Keratinocyte (primary cell): ENCODE measurements around the gene AIFM2. TPM values are rescaled to one million over a fixed set of nuclear protein-coding genes. Genes with fewer than 3 reads are reported as not detected.

Source experiments
- DNase-seq: peaks from one replicate; pipeline ENCODE4 v3.0.0-alpha.2; 2011; ENCODE audit warnings: low read depth, missing footprints, low spot score
- FAIRE-seq: peaks from 2 replicates; lab custom pipeline; 2011; peaks lifted over from hg19 to GRCh38; lab: Jason Lieb, UNC
- H2AFZ ChIP-seq: 2 replicates; pipeline ENCODE4 v1.6.0; 2012; ENCODE audit warnings: low read length, control low read depth, inconsistent platforms; ENCODE audit not compliant: control insufficient read depth
- H3K27ac ChIP-seq: 2 replicates; pipeline ENCODE4 v1.5.1; 2011; ENCODE audit warnings: low read length; ENCODE audit not compliant: control insufficient read depth, insufficient read depth
- H3K27me3 ChIP-seq: 3 replicates; pipeline ENCODE4 v1.6.0; 2011; ENCODE audit warnings: low read length; ENCODE audit not compliant: control insufficient read depth, insufficient read depth; ENCODE audit errors: extremely low read depth
- H3K36me3 ChIP-seq, 2 experiments: 2 replicates in 1 of 2; 3 replicates in 1 of 2; pipeline ENCODE4 v1.5.1; 2011; ENCODE audit warnings: low read length in 2 of 2, mild to moderate bottlenecking in 1 of 2; ENCODE audit not compliant: control insufficient read depth in 2 of 2, insufficient read depth in 2 of 2; ENCODE audit errors: extremely low read depth in 1 of 2
- H3K4me1 ChIP-seq: 3 replicates; pipeline ENCODE4 v1.5.1; 2011; ENCODE audit warnings: low read length; ENCODE audit not compliant: control insufficient read depth, insufficient read depth; ENCODE audit errors: extremely low read depth
- H3K4me2 ChIP-seq: 3 replicates; pipeline ENCODE4 v1.6.0; 2011; ENCODE audit warnings: low read depth, low read length; ENCODE audit not compliant: control insufficient read depth, insufficient read depth; ENCODE audit errors: extremely low read depth
- H3K4me3 ChIP-seq, 3 experiments: fragments of 200-600 bp in 1 of 3; sonication (generic) in 1 of 3; 2 replicates in 2 of 3; 3 replicates in 1 of 3; pipeline ENCODE4 v1.5.1; 2011 to 2016; ENCODE audit warnings: low read length in 3 of 3, mild to moderate bottlenecking in 3 of 3, control low read depth in 2 of 3, inconsistent platforms in 1 of 3, low read depth in 1 of 3, mixed read lengths in 1 of 3, mixed run types in 1 of 3, moderate library complexity in 1 of 3; ENCODE audit not compliant: control insufficient read depth in 2 of 3, insufficient read depth in 2 of 3; ENCODE audit errors: extremely low read depth in 1 of 3
- H3K79me2 ChIP-seq: 2 replicates; pipeline ENCODE4 v1.6.0; 2012; ENCODE audit warnings: low read length; ENCODE audit not compliant: control insufficient read depth, insufficient read depth
- H3K9ac ChIP-seq: 3 replicates; pipeline ENCODE4 v1.6.0; 2011; ENCODE audit warnings: low read length; ENCODE audit not compliant: control insufficient read depth, insufficient read depth; ENCODE audit errors: extremely low read depth
- H3K9me1 ChIP-seq: 3 replicates; pipeline ENCODE4 v1.6.0; 2011; ENCODE audit warnings: low read length; ENCODE audit not compliant: control insufficient read depth, insufficient read depth; ENCODE audit errors: extremely low read depth
- H3K9me3 ChIP-seq: 2 replicates; pipeline ENCODE4 v1.5.1; 2012; ENCODE audit warnings: low read depth, low read length; ENCODE audit not compliant: control insufficient read depth
- H4K20me1 ChIP-seq: 3 replicates; pipeline ENCODE4 v1.6.0; 2011; ENCODE audit warnings: low read length; ENCODE audit not compliant: control insufficient read depth, insufficient read depth; ENCODE audit errors: extremely low read depth
- EZH2 ChIP-seq: IDR thresholded peaks from one replicate; pipeline ENCODE4 v1.6.1; 2012; ENCODE audit warnings: inconsistent platforms, mild to moderate bottlenecking, low read length, moderate library complexity
- dilution Hi-C: fragments of 300-500 bp; cut with MboI; formaldehyde crosslinking; loops from one replicate; pipeline ENCODE4 v1.7.0; 2020; ENCODE audit warnings: low sequenced_read_pairs; ENCODE audit not compliant: extremely low pct_ligation_motif_present
- polyA plus RNA-seq, 5 experiments: library from polyadenylated mRNA; depleted of rRNA in 3 of 5; stranded (reverse) in 3 of 5; stranded (forward) in 1 of 5; unstranded in 1 of 5; fragments of >200 nt; gene quantifications; 1 replicate in 1 of 5; 2 replicates in 3 of 5; 3 replicates in 1 of 5; pipeline versions ENCODE4 v1.2.1 to v1.2.3, GENCODE V29; 2011 to 2012; ENCODE audit warnings: missing spikeins in 2 of 5, low read depth in 1 of 5, low replicate concordance in 1 of 5
- TF ChIP-seq, protein P1 (sequence below), 3 experiments: IDR thresholded peaks in 1 of 3; conservative IDR thresholded peaks in 1 of 3; optimal IDR thresholded peaks in 1 of 3; 2 replicates in 2 of 3; 3 replicates in 1 of 3; pipeline versions ENCODE3 to v1.5.1; 2011; ENCODE audit warnings: low read length in 3 of 3, mild to moderate bottlenecking in 3 of 3, moderate library complexity in 2 of 3, control low read depth in 1 of 3, inconsistent platforms in 1 of 3; ENCODE audit not compliant: insufficient read depth in 2 of 3; ENCODE audit errors: extremely low read depth in 1 of 3

Gene AIFM2
- polyA plus RNA-seq, 1 donor (not counting 4 experiments of a cell fraction or from before 2014, with no cell fraction given): 1.8 TPM

DNA sequence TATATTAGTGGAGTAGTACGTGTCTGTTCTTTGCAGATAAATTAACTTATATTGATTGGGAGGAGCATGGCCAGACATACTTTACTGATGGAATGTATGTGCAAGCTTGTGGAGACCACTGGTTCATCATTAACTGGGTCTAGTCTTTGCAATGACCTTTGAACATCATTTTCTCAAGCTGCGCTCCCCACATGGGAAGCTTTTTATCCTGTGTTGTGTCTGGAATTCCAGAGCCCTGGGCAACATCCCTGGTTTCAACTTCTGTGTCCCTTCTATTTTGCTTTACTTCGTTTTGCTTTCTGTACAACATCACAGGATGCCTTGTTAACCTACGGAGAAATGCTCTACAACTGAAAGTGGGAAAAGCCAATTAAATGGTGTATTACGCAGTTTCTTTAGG lies 41.7 kb downstream of the AIFM2 start:
- no peaks in the 10 kb centered on the region for H4K20me1 ChIP-seq
- H3K9ac ChIP-seq: no peak overlapping the region
- no peaks in the 10 kb centered on the region for H3K9me1 ChIP-seq
- no peak overlapping the region for H3K4me2 ChIP-seq
- peaks cover 6% of the 10 kb centered on the region for H3K4me1 ChIP-seq
- H2AFZ ChIP-seq: no peak overlapping the region
- no peaks in the 10 kb centered on the region for H3K9me3 ChIP-seq
- peaks cover 4 to 9% of the 10 kb centered on the region in 2 experiments for H3K36me3 ChIP-seq
- no peaks in the 10 kb centered on the region for H3K79me2 ChIP-seq
- TF ChIP-seq EZH2: no peak
- TF ChIP-seq, protein P1, sequence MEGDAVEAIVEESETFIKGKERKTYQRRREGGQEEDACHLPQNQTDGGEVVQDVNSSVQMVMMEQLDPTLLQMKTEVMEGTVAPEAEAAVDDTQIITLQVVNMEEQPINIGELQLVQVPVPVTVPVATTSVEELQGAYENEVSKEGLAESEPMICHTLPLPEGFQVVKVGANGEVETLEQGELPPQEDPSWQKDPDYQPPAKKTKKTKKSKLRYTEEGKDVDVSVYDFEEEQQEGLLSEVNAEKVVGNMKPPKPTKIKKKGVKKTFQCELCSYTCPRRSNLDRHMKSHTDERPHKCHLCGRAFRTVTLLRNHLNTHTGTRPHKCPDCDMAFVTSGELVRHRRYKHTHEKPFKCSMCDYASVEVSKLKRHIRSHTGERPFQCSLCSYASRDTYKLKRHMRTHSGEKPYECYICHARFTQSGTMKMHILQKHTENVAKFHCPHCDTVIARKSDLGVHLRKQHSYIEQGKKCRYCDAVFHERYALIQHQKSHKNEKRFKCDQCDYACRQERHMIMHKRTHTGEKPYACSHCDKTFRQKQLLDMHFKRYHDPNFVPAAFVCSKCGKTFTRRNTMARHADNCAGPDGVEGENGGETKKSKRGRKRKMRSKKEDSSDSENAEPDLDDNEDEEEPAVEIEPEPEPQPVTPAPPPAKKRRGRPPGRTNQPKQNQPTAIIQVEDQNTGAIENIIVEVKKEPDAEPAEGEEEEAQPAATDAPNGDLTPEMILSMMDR (optimal IDR thresholded peaks at IDR 0.05 in 1 of 3, IDR thresholded peaks at IDR 0.05 in 1 of 3, conservative IDR thresholded peaks at IDR 0.05 in 1 of 3; ENCODE audit: extremely low read depth in 1 of 3, insufficient read depth in 2 of 3, low read length in 3 of 3): no peak
- H3K27me3 ChIP-seq: no peaks in the 10 kb centered on the region
- dilution Hi-C loops: no loop called here
- H3K4me3 ChIP-seq: no peak overlapping the region
- FAIRE-seq (no peak), DNase-seq (no peak)
- no peak overlapping the region for H3K27ac ChIP-seq

- DNase-seq (no peak), FAIRE-seq (peak; percentile 62)
- peak overlapping the region; percentile 71 for H2AFZ ChIP-seq
- H3K79me2 ChIP-seq: no peaks in the 10 kb centered on the region
- dilution Hi-C loops: no loop called here
- no peak overlapping the region for H3K9ac ChIP-seq
- peaks cover 6% of the 10 kb centered on the region for H3K4me1 ChIP-seq
- no peaks in the 10 kb centered on the region for H3K27me3 ChIP-seq
- no peak overlapping the region for H3K27ac ChIP-seq
- peak overlapping the region; percentile 39 for H3K4me2 ChIP-seq
- H3K9me1 ChIP-seq: no peaks in the 10 kb centered on the region
- peaks cover 4 to 9% of the 10 kb centered on the region in 2 experiments for H3K36me3 ChIP-seq
- H4K20me1 ChIP-seq: no peaks in the 10 kb centered on the region
- TF ChIP-seq, protein P1 (optimal IDR thresholded peaks at IDR 0.05 in 1 of 3, IDR thresholded peaks at IDR 0.05 in 1 of 3, conservative IDR thresholded peaks at IDR 0.05 in 1 of 3; ENCODE audit: extremely low read depth in 1 of 3, insufficient read depth in 2 of 3, low read length in 3 of 3): no peak
- TF ChIP-seq EZH2: no peak
- no peak overlapping the region for H3K4me3 ChIP-seq
- no peaks in the 10 kb centered on the region for H3K9me3 ChIP-seq
Observed at GRCh38 chr10:70090013-70090412, 42.6 kb downstream of the AIFM2 start.
